ENCODE data around the gene ELFN2. TPM values are rescaled to one million over a fixed set of nuclear protein-coding genes. Genes with fewer than 3 reads are reported as not detected.

Gene ELFN2
- total RNA-seq, 1 donor from 2014 or later: 0.26 TPM

DNA sequence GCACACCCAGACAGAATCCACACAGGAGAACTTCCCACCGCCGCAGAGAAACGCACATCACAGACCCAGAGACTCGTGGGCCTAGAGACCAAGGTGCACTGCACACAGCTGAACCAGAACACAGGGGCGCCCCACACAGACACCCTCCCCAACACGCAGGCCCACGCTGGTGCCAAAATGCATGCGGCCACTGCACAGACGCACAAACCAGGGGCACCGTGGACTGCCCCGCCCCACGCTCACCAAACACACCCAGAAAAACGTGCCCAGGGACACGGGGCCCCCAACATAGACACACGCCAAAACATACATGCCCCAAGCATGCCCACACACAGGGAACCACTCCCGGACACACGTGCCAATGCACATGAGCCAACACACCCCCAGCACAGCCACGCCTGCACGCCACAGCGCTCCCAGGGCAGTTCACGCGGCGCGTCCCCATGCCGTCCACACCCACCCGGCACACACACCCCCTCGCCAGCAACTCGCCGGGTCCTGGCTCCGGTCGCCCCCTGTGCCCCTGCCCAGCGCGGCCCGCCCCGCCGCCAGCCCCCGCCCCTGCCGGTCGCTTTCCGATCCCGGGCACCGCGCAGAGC is 7.8 kb downstream of the ELFN2 start:
- peak overlapping the region; percentile 35 for H3K4me3 ChIP-seq (ENCODE audit: low read depth, low read length)
- no peak for FAIRE-seq
- no peaks in the 10 kb centered on the region for H3K36me3 ChIP-seq (ENCODE audit: control insufficient read depth, insufficient read depth, low read length)
- H3K27me3 ChIP-seq (ENCODE audit: control insufficient read depth, insufficient read depth, low read length): no peaks in the 10 kb centered on the region
- no peak for DNase-seq (ENCODE audit: low read depth)
- no peak for TF ChIP-seq CTCF (IDR thresholded peaks at IDR 0.05; ENCODE audit: insufficient read depth, low read length, severe bottlenecking)

DNA sequence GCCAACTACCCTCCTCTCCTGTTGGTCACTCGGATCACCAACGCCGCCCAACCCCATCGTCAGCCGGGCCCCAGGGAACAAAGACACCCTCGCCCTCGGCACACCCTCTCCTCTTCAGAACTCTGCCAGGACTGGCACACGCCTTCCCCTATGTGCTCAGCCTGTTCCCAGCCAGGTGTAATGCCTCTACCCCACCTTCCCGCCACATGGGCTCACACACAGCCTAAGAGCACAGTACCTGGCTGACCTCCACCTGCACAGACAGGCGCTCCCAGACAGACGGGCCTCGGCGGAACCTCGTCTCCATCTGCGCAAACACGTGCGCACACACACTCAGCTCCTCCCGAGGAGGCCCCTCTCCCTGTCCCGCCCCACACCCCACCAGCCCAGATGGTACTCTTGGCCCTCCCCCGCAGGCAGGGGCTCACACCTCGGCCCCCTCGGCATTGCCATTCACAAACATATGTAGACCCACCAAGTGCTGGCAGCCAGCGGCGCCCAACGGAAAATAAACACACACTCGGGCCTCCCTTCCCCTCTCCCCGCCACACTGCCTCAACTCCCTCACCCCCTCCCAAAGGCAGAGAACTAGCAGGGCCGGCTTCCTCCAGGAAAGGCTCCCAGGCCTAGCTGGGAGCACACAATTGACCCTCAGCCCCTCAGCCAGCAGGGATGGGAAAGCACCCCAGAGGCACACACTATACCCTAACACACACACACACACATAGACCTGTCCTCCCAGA is 8.5 kb downstream of the ELFN2 start:
- Histone ChIP-seq H3K27me3 (ENCODE audit: control insufficient read depth, insufficient read depth, low read length) (no peaks in the 10 kb centered on the region), H3K36me3 (ENCODE audit: control insufficient read depth, insufficient read depth, low read length) (no peaks in the 10 kb centered on the region), H3K4me3 (ENCODE audit: low read depth, low read length) (no peak overlapping the region)
- DNase-seq (ENCODE audit: low read depth) (peak; percentile 41), FAIRE-seq (peak; percentile 68)
- TF ChIP-seq CTCF (IDR thresholded peaks at IDR 0.05; ENCODE audit: insufficient read depth, low read length, severe bottlenecking): no peak

- no peaks in the 10 kb centered on the region for H3K36me3 ChIP-seq (ENCODE audit: control insufficient read depth, insufficient read depth, low read length)
- H3K4me3 ChIP-seq (ENCODE audit: low read depth, low read length): no peak overlapping the region
- no peak for TF ChIP-seq CTCF (IDR thresholded peaks at IDR 0.05; ENCODE audit: insufficient read depth, low read length, severe bottlenecking)
- FAIRE-seq (no peak), DNase-seq (ENCODE audit: low read depth) (no peak)
- H3K27me3 ChIP-seq (ENCODE audit: control insufficient read depth, insufficient read depth, low read length): no peaks in the 10 kb centered on the region
Measured at GRCh38 chr22:37417677-37418348, 9.5 kb downstream of the ELFN2 start.

- no peak for TF ChIP-seq CTCF (IDR thresholded peaks at IDR 0.05; ENCODE audit: insufficient read depth, low read length, severe bottlenecking)
- no peak overlapping the region for H3K4me3 ChIP-seq (ENCODE audit: low read depth, low read length)
- no peaks in the 10 kb centered on the region for H3K27me3 ChIP-seq (ENCODE audit: control insufficient read depth, insufficient read depth, low read length)
- H3K36me3 ChIP-seq (ENCODE audit: control insufficient read depth, insufficient read depth, low read length): no peaks in the 10 kb centered on the region
- no peak for FAIRE-seq
- no peak for DNase-seq (ENCODE audit: low read depth)
Measured at GRCh38 chr22:37417264-37417663, 10.0 kb downstream of the ELFN2 start.

- FAIRE-seq (no peak), DNase-seq (ENCODE audit: low read depth) (no peak)
- no peak overlapping the region for H3K4me3 ChIP-seq (ENCODE audit: low read depth, low read length)
- H3K27me3 ChIP-seq (ENCODE audit: control insufficient read depth, insufficient read depth, low read length): no peaks in the 10 kb centered on the region
- H3K36me3 ChIP-seq (ENCODE audit: control insufficient read depth, insufficient read depth, low read length): no peaks in the 10 kb centered on the region
- no peak for TF ChIP-seq CTCF (IDR thresholded peaks at IDR 0.05; ENCODE audit: insufficient read depth, low read length, severe bottlenecking)
Measured at GRCh38 chr22:37416827-37417226, 10.5 kb downstream of the ELFN2 start.

All from bronchial epithelial cell (primary cell).